T-helper 9 cell (primary cell): Measurements from ENCODE around the gene GRP.

Experiments
- DNase-seq: peaks from one replicate; pipeline ENCODE4 v3.0.0-alpha.2; 2020
- total RNA-seq, 2 donors: gene quantifications; one replicate each; lab custom pipeline; 2026; lab: John Stamatoyannopoulos, UW

GRP gene
- 0 reads per million in 2 donors for total RNA-seq

DNA sequence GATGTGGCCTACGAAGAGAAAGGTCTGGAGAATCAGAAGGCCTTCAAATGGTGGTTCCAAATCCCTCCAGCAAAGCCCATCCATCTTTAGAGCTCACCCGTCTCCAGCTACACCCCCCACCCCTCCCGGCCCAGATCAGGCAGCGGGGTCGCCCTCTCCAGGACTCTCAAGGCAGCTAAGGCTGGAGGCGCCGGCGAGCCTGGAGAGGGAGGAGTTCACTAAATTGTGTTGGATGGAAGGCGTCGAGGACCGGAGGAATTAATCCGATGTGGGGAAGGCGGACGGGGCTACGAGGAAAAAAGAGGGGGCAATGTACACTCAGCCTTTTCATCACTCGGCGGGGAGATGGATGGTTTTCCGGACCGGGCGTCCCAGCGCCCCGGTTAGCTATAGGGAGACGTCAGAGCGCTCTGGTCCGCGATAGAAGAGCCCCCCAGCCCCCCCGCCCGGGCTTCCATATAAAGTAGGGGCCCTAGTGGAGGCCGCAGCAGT, at the start of gene GRP:
TSS of gene GRP (plus strand) at position 487 of the 492 bp plus-strand sequence. CDS start 108 bp downstream, outside the sequence.
- no peak for DNase-seq

DNA sequence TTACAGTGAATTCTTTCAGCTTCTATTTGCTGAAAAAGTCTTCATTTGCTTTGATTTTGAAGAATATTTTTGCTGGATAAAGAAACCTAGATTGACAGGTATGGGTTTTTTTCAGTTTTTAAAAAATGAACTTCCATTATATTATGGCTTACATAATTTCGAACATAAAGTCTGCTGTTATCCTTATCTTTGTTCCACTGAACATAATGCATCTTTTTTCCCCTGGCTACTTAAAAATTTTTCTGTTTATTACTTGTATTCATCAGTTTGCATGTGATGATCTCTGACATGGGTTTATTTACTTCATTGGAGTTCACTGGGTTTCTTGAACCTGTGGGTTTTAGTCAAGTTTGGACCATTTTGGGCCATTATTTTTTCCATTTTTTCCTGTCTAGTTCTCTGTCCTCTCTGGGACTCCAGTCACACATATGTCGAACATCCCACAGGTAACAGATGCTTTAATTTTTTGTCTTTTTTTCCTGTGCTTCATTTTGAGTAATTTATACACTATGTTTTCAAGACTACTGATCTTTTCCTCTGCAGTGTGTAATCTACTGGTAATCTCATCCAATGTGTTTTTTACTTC, 47.2 kb upstream of the GRP start:
- no peak for DNase-seq

GRCh38 chr18:59177485-59177884, 42.5 kb upstream of the GRP start:
- no peak for DNase-seq

DNA sequence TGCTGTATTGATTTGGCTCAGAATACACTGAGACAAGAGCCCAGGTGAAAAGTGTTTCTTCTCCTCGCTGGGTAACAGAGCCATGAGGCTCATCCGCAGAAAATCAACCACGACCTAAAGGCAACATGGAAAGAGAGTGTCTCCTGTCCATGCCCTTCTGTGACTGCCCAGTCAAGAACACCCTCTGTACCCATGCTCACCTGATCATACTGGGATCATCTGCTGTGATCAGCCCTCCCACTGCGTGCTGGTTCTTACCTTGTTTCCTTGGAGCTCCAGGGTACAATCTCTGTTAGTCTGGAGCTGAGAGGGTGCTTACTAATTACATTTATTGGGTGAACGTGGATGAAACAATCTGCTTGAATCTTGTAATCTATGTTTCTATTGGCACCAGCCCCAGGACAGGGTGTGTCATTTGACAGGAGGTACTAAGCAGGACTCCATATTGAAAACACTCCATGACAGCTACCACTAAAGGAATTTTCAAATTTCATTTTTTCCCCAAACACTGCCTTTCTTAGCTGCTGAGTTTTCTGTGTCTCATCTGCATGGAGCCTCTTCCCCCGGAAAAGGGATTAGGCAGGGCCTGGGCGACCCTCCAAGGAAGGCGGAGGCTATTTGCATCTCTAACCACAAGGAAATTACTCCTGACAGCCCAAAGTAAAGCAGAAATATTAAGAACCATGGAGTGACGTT, 39.7 kb upstream of the GRP start:
- no peak for DNase-seq

- DNase-seq, result no peak
These were observed 37.3 kb upstream of the GRP start for GRCh38 chr18:59182673-59183072.

GRCh38 chr18:59189008-59189407, 30.9 kb upstream of the GRP start:
- no peak for DNase-seq

- no peak for DNase-seq
These were observed 30.2 kb upstream of the GRP start for GRCh38 chr18:59189746-59190145.

DNA sequence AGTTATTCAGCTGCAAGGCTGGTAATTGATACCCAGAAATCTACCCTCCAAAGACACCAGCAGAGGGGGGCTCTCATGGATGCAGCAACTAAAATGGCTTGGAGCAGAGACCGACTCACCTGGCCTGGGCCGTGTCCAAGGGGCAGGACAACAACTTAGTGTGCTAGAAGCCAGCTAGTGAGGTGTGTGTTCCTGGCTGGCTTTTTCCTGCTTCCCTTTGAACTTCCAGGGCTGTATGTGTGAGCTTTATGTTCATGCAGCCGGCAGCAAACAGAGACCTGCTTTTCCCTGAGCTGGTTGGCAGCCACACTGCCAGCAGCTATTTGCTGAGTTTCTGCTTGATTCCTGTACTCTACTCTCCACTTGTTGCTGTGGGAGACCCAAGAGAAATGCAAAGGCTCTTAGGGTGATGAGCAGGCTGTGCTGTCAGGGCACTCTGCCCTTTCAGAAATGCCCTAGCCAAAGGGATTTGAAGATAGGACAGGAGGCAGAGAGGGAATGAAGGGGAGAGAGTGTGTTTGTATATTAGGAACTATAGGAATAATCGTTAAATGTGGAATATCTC, 23.7 kb upstream of the GRP start:
- no peak for DNase-seq

DNA sequence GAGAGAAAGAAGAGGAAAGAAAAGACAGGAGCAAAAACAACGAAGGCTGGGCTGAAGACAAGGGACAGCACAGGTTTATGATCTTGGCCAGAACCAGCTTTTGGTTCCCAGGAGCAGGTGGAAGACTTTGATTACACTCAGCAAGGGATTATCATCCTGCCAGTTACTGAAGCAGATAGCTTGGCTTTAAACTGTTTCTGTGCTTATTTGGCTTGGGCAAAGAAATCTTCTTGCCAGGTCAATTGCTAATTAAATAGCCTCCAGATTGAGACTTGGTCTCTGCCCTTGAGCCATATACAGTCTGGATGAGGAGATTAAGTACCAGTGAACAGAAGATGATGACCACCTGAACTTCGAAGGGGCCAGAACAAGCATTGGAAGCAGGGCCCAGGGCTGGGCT, 22.3 kb upstream of the GRP start:
- no peak for DNase-seq

DNA sequence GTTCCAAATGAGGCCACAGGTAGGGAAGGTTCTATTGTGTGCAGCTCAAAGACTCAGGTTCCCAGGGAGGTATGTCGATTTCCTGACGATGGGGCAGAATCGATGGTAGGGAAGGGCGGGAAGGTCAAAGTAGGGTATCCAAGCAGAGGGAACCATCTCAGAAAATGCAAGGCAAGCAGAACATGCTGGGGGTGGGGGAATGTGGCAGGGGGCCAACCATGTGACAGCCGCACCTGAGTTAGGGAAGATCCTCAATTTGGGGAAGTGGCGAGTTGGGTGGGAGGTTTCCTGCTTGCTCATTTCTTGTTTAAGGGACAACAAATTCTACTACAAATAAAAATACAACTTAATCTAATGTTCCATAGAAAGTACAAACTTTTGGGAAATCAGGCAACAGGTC, 21.7 kb upstream of the GRP start:
- no peak for DNase-seq

- no peak for DNase-seq
These were observed 19.2 kb upstream of the GRP start for GRCh38 chr18:59200787-59201186.

- DNase-seq, result no peak
These were observed 17.6 kb upstream of the GRP start for GRCh38 chr18:59202258-59202820.

DNA sequence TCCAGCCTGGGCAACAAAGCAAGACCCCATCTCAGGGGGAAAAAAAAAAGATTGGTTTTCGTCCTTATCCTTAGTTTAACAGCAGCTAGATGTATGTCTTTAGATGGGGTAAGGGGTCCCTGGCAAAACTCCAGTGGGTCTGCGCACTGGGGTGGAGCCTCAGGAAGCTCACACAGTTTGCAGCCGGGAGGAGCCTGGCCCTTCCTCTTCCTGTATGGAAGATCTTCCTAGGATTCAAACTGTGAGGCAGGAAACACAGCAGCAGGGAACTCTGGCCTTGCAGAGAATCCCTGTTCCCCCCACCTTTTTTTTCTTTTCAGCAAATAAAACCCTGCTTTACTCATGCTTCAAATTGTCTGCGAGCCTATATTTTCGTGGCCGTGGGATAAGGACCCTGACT, 12.5 kb upstream of the GRP start:
- no peak for DNase-seq

GRCh38 chr18:59208602-59209125, 11.3 kb upstream of the GRP start:
- no peak for DNase-seq

- DNase-seq, result no peak
These were observed 9.7 kb upstream of the GRP start for GRCh38 chr18:59210299-59210698.

GRCh38 chr18:59211629-59212028, 8.3 kb upstream of the GRP start:
- DNase-seq, result no peak

DNA sequence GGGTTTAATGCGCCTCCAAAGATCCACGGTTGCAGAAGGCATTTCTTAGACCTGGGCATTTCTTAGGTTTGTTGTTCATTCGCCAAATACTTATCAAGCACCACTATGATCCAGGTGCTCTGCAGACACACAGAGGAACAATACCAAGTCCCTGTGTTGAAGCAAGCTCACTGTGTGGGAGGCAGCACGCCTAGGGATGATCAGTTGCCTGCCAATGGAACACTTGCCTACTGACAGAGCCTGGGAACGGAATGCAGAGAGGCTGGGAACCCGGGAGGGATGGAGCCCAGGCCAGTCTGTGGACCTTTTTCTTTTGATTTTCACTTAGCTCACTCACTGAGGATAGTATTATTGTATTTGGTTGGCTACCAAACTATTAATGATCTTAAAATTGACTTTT, 1.9 kb upstream of the GRP start:
- DNase-seq, result no peak

GRCh38 chr18:59220164-59220783, 316 bp downstream of the GRP start:
- DNase-seq, result no peak

GRCh38 chr18:59220784-59221765, 1.1 kb downstream of the GRP start:
- no peak for DNase-seq

DNA sequence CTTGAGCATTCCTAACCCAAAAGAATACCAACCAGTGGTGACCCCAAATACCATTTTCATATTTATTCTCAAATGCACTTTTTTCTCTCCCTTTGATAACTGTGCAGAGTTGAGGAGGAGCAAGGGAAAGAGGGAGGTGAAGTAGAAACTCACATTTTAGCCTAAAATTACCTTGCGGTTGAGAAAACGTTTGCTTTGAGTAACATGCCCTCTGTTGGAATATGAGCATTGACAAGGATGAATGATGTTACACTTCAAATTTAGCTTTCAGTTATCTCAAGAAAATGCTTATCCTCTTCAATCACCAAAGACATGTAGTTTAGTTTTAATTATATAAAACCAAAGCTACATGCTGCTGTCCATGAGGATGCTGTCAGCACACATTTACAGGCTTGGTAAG, 2.4 kb downstream of the GRP start:
- DNase-seq, result no peak

GRCh38 chr18:59228351-59228750, 8.4 kb downstream of the GRP start:
- DNase-seq, result no peak

GRCh38 chr18:59229191-59229590, 9.2 kb downstream of the GRP start:
- no peak for DNase-seq
